Endothelial cell of umbilical vein (primary cell): Measurements from ENCODE around the gene DIO1. TPM values are rescaled to one million over a fixed set of nuclear protein-coding genes. Genes with fewer than 3 reads are reported as not detected.

Source experiments
- BruUV-seq: library from RNA; stranded (reverse); fragments of 400-500 nt; replicated peaks from 2 replicates; lab custom pipeline; 2021; lab: Mats Ljungman, UMichigan
- CTCF ChIA-PET: fragments of 300-600, 350-600 bp; sonication (Branson Sonifier 250); formaldehyde crosslinking; loops from one replicate; lab custom pipeline; 2021; ENCODE audit warnings: antibody characterized with exemption, inconsistent platforms; lab: Charles Lee
- POLR2A ChIA-PET: fragments of 300-600, 350-600 bp; sonication (Branson Sonifier 250); formaldehyde crosslinking; loops from one replicate; lab custom pipeline; 2021; ENCODE audit warnings: antibody characterized with exemption, inconsistent platforms; lab: Charles Lee
- DNase-seq: peaks from one replicate; pipeline ENCODE4 v3.0.0-alpha.2; 2011; ENCODE audit warnings: low read depth, low spot score
- FAIRE-seq: peaks from 2 replicates; lab custom pipeline; 2011; peaks lifted over from hg19 to GRCh38; lab: Jason Lieb, UNC
- H2AFZ ChIP-seq: 2 replicates; pipeline ENCODE4 v1.6.0; 2012; ENCODE audit warnings: low read depth, low read length, control low read depth, inconsistent platforms
- H3K27ac ChIP-seq: 2 replicates; pipeline ENCODE4 v1.5.1; 2011; ENCODE audit warnings: low read depth, mild to moderate bottlenecking, control low read depth, low read length, moderate library complexity; ENCODE audit not compliant: insufficient read depth
- H3K27me3 ChIP-seq, 2 experiments: 2 replicates each; pipeline versions ENCODE4 v1.6.0 to v1.6.1; 2011; ENCODE audit warnings: low read length in 2 of 2, mixed read lengths in 1 of 2; ENCODE audit not compliant: control insufficient read depth in 2 of 2, insufficient read depth in 2 of 2
- H3K36me3 ChIP-seq, 2 experiments: 2 replicates in 1 of 2; 3 replicates in 1 of 2; pipeline ENCODE4 v1.5.1; 2011; ENCODE audit warnings: low read length in 2 of 2, mild to moderate bottlenecking in 1 of 2, moderate library complexity in 1 of 2; ENCODE audit not compliant: control insufficient read depth in 2 of 2, insufficient read depth in 2 of 2; ENCODE audit errors: extremely low read depth in 1 of 2
- H3K4me1 ChIP-seq: 3 replicates; pipeline ENCODE4 v1.5.1; 2011; ENCODE audit warnings: mild to moderate bottlenecking, low read length; ENCODE audit not compliant: control insufficient read depth, insufficient read depth; ENCODE audit errors: extremely low read depth
- H3K4me2 ChIP-seq: 2 replicates; pipeline ENCODE4 v1.6.1; 2011; ENCODE audit warnings: low read length, control low read depth, mixed read lengths; ENCODE audit not compliant: insufficient read depth
- H3K4me3 ChIP-seq, 3 experiments: fragments of 200-600 bp in 1 of 3; sonication (generic), shearing (Covaris generic) in 1 of 3; replicated peaks in 1 of 3; 2 replicates each; pipeline ENCODE4 v1.5.1; 2011 to 2016; ENCODE audit warnings: control low read depth in 3 of 3, low read length in 3 of 3, mild to moderate bottlenecking in 2 of 3, inconsistent platforms in 1 of 3, low read depth in 1 of 3, moderate library complexity in 1 of 3; ENCODE audit not compliant: insufficient read depth in 1 of 3
- H3K79me2 ChIP-seq: 2 replicates; pipeline ENCODE4 v1.6.0; 2012; ENCODE audit warnings: low read length, inconsistent platforms; ENCODE audit not compliant: control insufficient read depth, insufficient read depth
- H3K9ac ChIP-seq: replicated peaks from 2 replicates; pipeline ENCODE3; 2011; ENCODE audit warnings: low read length, control low read depth; ENCODE audit not compliant: insufficient read depth; ENCODE audit errors: extremely low read depth
- H3K9me1 ChIP-seq: replicated peaks from 3 replicates; pipeline ENCODE4 v1.6.0; 2011; ENCODE audit warnings: mild to moderate bottlenecking, low read length; ENCODE audit not compliant: control insufficient read depth, insufficient read depth; ENCODE audit errors: extremely low read depth
- H3K9me3 ChIP-seq: replicated peaks from 2 replicates; pipeline ENCODE4 v1.5.1; 2012; ENCODE audit warnings: low read length, inconsistent platforms; ENCODE audit not compliant: control insufficient read depth, insufficient read depth
- H4K20me1 ChIP-seq: replicated peaks from 2 replicates; pipeline ENCODE3; 2011; ENCODE audit warnings: mild to moderate bottlenecking, low read length; ENCODE audit not compliant: control insufficient read depth, insufficient read depth; ENCODE audit errors: extremely low read depth
- CTCF ChIP-seq, 2 donors: IDR thresholded peaks; 1 replicate in 1 of 2; 2 replicates in 1 of 2; pipeline ENCODE4 v1.5.1; 2011; ENCODE audit warnings: low read length in 2 of 2, mild to moderate bottlenecking in 2 of 2, moderate library complexity in 2 of 2, control low read depth in 1 of 2, inconsistent platforms in 1 of 2, low read depth in 1 of 2; ENCODE audit not compliant: insufficient read depth in 1 of 2; ENCODE audit errors: extremely low read depth in 1 of 2
- EZH2 ChIP-seq: IDR thresholded peaks from 2 replicates; pipeline ENCODE4 v1.6.1; 2012; ENCODE audit warnings: borderline replicate concordance, low read depth, mild to moderate bottlenecking, moderate library complexity, low read length, inconsistent platforms; ENCODE audit not compliant: severe bottlenecking
- FOS ChIP-seq: IDR thresholded peaks from 2 replicates; pipeline ENCODE4 v1.6.1; 2011; ENCODE audit warnings: mild to moderate bottlenecking, low read length, moderate library complexity, borderline replicate concordance; ENCODE audit not compliant: insufficient read depth
- POLR2A ChIP-seq: IDR thresholded peaks from 2 replicates; pipeline ENCODE4 v1.6.1; 2012; ENCODE audit warnings: low read depth, mild to moderate bottlenecking, control low read depth, low read length
- dilution Hi-C: fragments of 300-500 bp; cut with MboI; formaldehyde crosslinking; loops from one replicate; pipeline ENCODE4 v1.15.0; 2019; ENCODE audit warnings: low sequenced_read_pairs; ENCODE audit not compliant: extremely low pct_ligation_motif_present
- intact Hi-C: fragments of 100-400 bp; cut with micrococcal nuclease; formaldehyde crosslinking; loops from one replicate; pipeline ENCODE4 v1.10.0; 2022
- polyA plus RNA-seq, 4 experiments: library from polyadenylated mRNA; depleted of rRNA in 3 of 4; stranded (reverse) in 3 of 4; unstranded in 1 of 4; fragments of >200 nt; gene quantifications; 2 replicates each; pipeline versions ENCODE4 v1.2.1 to v1.2.3, GENCODE V29; 2011 to 2012; ENCODE audit warnings: missing spikeins in 1 of 4
- total RNA-seq: library from RNA; stranded (reverse); gene quantifications from 2 replicates; pipeline ENCODE4 v1.2.3, GENCODE V29; 2021
- TF ChIP-seq, protein P1 (sequence below): IDR thresholded peaks from 2 replicates; pipeline ENCODE4 v1.6.1; 2011; ENCODE audit not compliant: insufficient read depth, insufficient read length

The DIO1 gene
- total and polyA plus RNA-seq, 2 donors (not counting 3 experiments of a cell fraction or from before 2014, with no cell fraction given): not detected

- no peak overlapping the region for H3K4me2 ChIP-seq
- no peak overlapping the region for H3K9ac ChIP-seq
- no peaks in the 10 kb centered on the region for H3K79me2 ChIP-seq
- intact Hi-C loops: loop anchor here (5.0 kb wide), 1 partner anchor 470 kb away; no protein-coding TSS in a partner anchor
- no peaks in the 10 kb centered on the region for H4K20me1 ChIP-seq
- ChIA-PET CTCF (interaction anchor here (1.8 to 3.3 kb wide), 3 partner anchors 11 to 79 kb away, joined by 4 to 54 read pairs (median 12); partner anchors contain the start of genes IFT25 and LRRC42), POLR2A (no interaction called here)
- peaks cover 7% of the 10 kb centered on the region for H3K4me1 ChIP-seq
- dilution Hi-C loops: no loop called here
- no peak for DNase-seq
- H3K4me3 ChIP-seq: no peak overlapping the region
- peaks cover 14 to 15% of the 10 kb centered on the region in 2 experiments for H3K36me3 ChIP-seq
- no peak for TF ChIP-seq EZH2
- H3K27me3 ChIP-seq: no peaks in the 10 kb centered on the region
- H3K27ac ChIP-seq: no peak overlapping the region
- H3K9me1 ChIP-seq: no peaks in the 10 kb centered on the region
- BruUV-seq: no TSS peak
- no peak overlapping the region for H2AFZ ChIP-seq
- no peaks in the 10 kb centered on the region for H3K9me3 ChIP-seq
- FAIRE-seq: peak; percentile 43
Observed at GRCh38 chr1:53957194-53957818, 63.3 kb downstream of the DIO1 start.

DNA sequence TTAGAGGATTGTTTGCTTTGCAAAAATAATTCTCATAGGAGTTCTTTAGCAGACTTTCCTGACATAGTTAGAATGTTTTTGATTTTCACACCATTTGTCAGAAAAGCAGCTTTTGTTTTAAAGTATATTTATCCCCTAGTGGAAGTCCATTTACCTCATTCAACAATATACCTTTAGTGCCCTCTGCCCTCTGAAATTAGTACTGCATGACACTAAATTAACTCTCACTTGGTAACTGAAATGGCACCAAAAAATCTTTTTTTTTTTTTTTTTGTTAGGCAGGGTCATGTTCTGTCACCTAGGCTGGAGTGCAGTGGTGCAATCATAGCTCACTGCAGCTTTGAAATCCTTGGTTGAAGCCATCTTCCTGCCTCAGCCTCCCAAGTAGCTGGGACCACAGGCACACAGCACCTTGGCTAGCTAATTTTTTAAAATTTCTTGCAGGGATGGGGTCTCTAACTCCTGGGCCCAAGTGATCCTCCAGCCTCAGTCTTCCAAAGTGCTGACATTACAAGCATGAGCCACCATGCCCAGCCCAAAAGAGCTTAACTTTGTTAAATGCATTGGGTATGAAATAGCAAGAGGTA, 65.8 kb downstream of the DIO1 start:
- Histone ChIP-seq H3K27ac (no peak overlapping the region), H2AFZ (no peak overlapping the region), H3K36me3 (peaks cover 19 to 23% of the 10 kb centered on the region in 2 experiments), H3K4me1 (peaks cover 7% of the 10 kb centered on the region), H3K9ac (no peak overlapping the region), H3K4me3 (no peak overlapping the region), H3K4me2 (no peak overlapping the region), H3K9me3 (no peaks in the 10 kb centered on the region), H4K20me1 (no peaks in the 10 kb centered on the region), H3K27me3 (no peaks in the 10 kb centered on the region), H3K79me2 (no peaks in the 10 kb centered on the region), H3K9me1 (no peaks in the 10 kb centered on the region)
- POLR2A ChIA-PET: no interaction called here
- CTCF ChIA-PET: interaction anchor here (0.6 to 4.5 kb wide), 26 partner anchors 11 to 474 kb away, joined by 3 to 67 read pairs (median 4); partner anchors contain the start of genes DIO1, IFT25 and YIPF1
- DNase-seq (peak; percentile 28), FAIRE-seq (peak; percentile 47)
- intact Hi-C loops (loop anchor here (1.0 to 5.0 kb wide), 2 partner anchors 98 to 472 kb away; no protein-coding TSS in a partner anchor), dilution Hi-C loops (no loop called here)
- TF ChIP-seq FOS (no peak), POLR2A (no peak), CTCF (IDR thresholded peaks at IDR 0.05; ENCODE audit: extremely low read depth in 1 of 2, insufficient read depth in 1 of 2, low read depth in 1 of 2, low read length in 2 of 2) (peak; percentile 19 to 25)
- TF ChIP-seq, protein P1, sequence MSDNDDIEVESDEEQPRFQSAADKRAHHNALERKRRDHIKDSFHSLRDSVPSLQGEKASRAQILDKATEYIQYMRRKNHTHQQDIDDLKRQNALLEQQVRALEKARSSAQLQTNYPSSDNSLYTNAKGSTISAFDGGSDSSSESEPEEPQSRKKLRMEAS: no peak
- BruUV-seq: no TSS peak
